AG09319 (cell line): Measurements from ENCODE around the gene DDX56.

Source experiments
- DNase-seq: peaks from one replicate; pipeline ENCODE4 v3.0.0-alpha.2; 2010; ENCODE audit warnings: low read depth; ENCODE audit errors: extremely low read depth
- TF ChIP-seq, protein P1 (sequence below): IDR thresholded peaks from 2 replicates; pipeline ENCODE4 v1.5.1; 2011; ENCODE audit warnings: low read depth, mild to moderate bottlenecking, inconsistent platforms, low read length, moderate library complexity

The DDX56 gene

DNA sequence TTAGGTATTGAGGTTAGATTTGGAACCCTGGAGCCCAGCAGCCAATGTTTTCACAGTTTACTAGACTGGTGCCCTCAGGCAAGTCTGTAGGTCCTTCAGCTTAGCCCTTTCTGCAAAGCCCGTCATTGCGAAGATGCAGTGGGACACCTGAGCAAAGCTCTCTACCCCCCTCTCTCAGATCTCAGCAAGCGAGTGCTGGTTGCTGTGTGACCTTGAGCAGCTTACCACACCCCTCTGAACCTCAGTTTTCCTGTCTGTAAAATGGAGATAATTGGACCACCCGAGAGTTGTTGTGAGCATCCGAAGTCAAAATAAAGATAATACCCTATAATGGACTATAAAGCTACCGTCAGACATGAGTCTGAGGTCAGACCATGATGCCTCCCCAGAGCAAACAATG lies 36.3 kb downstream of the DDX56 start:
- no peak for DNase-seq
- TF ChIP-seq, protein P1, sequence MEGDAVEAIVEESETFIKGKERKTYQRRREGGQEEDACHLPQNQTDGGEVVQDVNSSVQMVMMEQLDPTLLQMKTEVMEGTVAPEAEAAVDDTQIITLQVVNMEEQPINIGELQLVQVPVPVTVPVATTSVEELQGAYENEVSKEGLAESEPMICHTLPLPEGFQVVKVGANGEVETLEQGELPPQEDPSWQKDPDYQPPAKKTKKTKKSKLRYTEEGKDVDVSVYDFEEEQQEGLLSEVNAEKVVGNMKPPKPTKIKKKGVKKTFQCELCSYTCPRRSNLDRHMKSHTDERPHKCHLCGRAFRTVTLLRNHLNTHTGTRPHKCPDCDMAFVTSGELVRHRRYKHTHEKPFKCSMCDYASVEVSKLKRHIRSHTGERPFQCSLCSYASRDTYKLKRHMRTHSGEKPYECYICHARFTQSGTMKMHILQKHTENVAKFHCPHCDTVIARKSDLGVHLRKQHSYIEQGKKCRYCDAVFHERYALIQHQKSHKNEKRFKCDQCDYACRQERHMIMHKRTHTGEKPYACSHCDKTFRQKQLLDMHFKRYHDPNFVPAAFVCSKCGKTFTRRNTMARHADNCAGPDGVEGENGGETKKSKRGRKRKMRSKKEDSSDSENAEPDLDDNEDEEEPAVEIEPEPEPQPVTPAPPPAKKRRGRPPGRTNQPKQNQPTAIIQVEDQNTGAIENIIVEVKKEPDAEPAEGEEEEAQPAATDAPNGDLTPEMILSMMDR = no peak

GRCh38 chr7:44536090-44536489 lies 37.6 kb downstream of the DDX56 start:
- TF ChIP-seq, protein P1 = no peak
- DNase-seq = no peak

GRCh38 chr7:44535348-44536064 lies 38.2 kb downstream of the DDX56 start:
- DNase-seq = no peak
- TF ChIP-seq, protein P1 = no peak

DNA sequence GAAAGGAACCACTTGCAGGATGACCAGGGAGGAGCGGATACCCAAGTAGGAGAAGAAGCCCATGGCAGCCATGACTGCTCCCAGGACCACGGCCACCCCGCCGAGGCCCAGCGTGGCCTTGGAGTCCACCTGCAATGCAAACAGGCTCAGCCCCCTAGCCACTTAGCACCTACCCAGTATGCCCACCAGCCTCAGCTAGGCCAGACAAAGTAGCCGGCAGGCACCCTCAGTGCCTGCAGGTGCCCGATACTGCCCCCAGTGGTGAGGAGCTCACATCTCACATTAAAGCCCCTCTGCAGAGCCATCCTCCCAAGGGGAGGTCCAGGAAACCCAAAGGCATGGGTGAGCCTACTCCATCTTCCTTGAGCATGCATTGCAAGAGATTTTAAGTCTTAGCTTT lies 39.2 kb downstream of the DDX56 start:
- DNase-seq = no peak
- TF ChIP-seq, protein P1 = peak; percentile 41

DNA sequence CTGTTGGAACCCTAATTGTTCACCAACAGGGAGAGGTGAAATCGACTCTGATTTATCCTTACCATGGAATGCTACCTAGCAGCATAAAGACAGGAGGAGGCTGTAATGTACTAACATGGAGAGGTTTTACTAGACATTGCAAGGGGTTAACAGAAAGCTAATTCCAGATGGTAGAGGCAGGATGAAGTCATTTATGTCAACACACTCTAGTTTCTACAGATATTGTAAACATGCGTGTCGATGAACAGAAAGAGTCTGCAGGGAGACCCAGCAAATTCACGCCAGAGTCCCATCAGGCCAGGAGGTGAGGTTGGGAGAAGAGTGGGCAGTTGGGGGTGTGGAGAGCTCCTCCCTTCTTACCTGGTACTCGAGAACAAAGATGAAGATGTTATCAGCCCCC lies 39.6 kb downstream of the DDX56 start:
- no peak for DNase-seq
- TF ChIP-seq, protein P1 = no peak

GRCh38 chr7:44533301-44534055 lies 40.2 kb downstream of the DDX56 start:
- TF ChIP-seq, protein P1 = no peak
- DNase-seq = no peak
